Stimulated activated CD8-positive, alpha-beta memory T cell treated with anti-CD3 and anti-CD28 coated beads, Interleukin-7, amount 100 ng/mL, for 48 hours (primary cell): Measurements from ENCODE around the gene GOLT1A.
A peak's percentile ranks its signal among the peaks of the same experiment; 100 is the strongest.

Experiments used
- DNase-seq, 2 donors: peaks; one replicate each; pipeline ENCODE4 v3.0.0-alpha.2; 2020; ENCODE audit warnings: low read depth in 1 of 2; ENCODE audit errors: extremely low read depth in 1 of 2

GOLT1A gene

DNA sequence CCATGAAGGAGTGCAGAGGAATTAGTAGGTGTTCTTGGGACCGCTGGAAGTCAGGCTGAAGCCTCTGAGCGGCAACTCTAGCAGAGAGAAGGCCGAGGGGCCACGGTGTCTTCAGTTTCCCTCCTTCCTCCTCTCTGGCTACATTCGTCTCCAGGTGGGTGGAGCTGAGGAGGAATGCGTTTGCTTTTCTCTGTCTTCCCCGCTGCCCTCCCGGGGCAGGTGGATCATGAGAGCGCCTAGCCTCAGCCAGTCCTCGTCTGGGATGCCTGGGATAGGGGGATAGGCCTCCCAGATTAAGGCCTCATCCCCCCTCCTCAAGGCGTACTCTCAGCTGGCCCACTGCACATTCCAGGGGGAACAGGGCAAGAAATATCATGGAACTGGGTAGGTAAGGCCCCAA is 7.5 kb upstream of the GOLT1A start:
- DNase-seq = no peak

DNA sequence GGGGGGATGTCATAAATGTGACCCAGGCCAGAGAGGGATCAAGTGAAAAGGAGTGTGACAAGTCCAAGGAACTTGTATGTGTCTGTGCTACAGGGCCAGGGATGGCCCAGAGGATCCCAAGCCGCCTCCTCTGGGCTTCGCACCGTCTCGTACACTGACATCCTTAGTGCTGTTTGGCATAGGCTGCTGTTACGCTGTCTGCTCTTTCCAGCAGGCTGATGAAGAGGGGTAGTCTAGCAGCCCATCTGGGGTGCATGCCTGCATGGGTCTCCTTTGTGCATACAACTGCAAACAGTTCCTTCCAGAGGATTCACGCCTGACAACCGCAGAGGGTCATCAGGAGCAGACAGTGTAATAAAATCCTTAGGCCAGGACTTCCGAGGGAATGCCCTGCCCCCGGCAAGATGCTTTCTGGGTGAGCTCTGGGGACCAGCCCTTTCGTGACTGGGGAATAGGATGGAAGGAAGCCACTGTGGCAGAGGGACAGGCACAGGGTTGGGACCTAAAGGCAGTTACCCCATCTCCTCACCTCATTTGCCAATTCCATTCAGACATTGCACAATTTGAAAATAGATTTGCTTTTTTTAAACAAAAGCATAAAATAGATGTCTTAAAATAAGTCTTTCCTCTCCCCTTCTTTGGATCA is 6.3 kb upstream of the GOLT1A start:
- no peak for DNase-seq

- DNase-seq = no peak
Measured at GRCh38 chr1:204218552-204218951, 4.8 kb upstream of the GOLT1A start.

DNA sequence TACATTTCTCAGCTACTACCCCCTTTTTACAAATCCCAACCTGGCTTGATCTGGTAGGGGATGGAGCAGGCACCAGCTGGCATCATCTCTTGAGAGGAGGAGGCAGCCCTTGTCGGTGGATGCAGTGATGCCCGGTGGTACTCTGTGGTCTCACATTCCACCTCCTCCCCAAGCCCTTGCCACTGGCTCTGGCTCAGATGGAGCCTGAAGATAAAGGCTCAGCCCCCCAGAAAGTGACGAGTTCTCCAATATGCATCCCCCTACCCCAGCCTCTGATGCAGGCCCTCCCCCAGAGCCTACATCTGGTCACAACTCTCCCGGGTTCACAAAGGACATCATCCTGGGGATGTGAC is 3.8 kb upstream of the GOLT1A start:
- DNase-seq = no peak

DNA sequence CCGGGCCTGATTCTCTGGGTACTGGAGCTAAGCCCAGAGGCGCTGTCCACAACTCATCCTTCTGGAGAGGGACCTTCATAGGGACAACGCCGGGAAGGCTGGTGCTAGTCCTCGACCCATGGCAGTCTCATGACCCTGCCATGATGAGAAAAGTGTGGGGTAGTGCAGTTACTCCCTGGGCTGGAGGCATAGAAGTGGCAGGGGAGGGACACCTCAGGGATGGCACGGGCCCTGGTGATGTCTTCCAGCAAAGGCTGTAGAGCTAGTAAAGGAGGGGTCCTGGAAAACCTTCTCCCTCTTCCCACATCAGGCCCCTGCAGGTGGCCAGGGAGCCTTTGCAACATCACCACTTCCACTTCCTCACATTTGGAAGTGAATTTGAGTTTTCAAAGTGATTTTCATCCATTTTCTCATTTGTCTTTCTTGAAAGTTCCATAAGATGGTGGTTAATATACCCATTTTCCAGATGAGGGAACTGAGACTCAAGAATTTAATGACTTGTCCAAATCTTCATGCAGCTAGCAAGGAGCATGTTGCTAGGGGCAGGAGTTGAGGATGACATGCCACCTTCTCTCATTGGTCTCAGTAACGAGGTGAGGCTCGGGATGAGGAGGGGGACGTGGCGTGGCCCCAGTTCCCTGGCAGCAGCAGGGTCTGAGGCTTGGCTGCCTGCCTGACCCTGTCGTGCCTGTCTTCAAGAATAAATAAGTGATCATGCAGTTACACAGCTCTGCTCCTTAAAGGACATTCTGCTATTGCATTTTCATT is 3.3 kb upstream of the GOLT1A start:
- DNase-seq = no peak

DNA sequence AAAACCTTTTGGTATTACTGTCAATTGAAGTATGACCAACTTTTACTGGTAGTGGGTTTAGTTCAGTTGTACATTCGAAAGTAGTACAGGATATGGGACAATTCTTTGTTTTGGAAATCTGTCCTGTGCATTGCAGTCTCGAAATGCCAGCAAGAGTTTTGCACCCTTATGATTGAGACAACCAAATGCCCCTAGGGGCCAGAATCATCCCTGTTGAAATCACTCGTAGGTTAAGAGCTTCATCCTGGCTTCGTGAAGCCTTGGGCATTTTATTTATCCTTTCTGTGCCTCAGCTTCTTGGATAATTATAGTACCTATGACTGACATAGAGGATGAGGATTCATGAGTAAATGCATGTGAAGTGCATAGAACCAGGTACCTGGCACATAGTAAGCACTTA is 2.4 kb upstream of the GOLT1A start:
- no peak for DNase-seq

GRCh38 chr1:204212715-204213114 is 1.1 kb downstream of the GOLT1A start:
- DNase-seq = no peak

DNA sequence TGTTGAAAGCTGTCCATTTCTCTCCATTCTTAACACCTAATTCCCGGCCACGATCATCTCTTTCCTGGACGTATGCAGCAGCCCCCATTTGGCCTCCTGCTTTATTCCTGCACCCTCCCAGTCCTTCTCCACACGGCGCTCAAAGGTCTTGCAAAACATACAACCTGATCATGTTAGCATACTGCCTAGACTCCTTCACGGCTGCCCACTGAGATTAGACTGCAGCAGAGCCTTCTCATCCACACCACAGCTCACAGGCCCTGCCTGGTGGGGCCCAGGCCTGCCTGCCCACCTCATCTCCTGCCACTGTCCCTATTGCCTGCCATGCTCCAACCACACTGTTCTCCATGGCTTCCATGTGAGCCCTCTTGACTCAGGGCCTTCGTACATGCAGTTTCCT is 2.7 kb downstream of the GOLT1A start:
- no peak for DNase-seq

DNA sequence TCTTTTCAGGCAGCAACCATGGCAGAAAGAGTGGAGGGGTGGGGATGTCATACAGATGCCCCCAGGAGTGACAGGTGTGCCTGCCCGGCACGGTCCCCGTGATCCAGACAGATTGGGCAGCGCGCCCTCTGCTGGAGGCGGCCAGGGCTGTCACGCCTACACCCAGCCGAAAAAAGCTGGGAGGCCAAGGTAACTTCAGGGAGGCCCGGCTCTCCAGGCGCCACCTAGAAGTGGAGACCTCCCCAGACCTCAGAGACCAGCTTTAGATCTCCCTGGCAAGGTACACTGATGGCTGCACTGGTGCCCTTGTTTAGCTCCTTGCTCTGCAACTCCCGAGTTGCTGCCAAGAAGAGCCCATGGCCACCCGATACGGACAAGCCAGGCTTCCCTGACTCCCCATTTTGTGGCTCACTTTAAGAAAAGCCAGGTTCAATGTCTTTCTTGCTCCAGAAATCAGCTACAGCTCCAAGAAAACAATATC is 6.6 kb downstream of the GOLT1A start:
- peak; percentile 35 to 55 for DNase-seq

- DNase-seq = no peak
Measured at GRCh38 chr1:204206121-204206520, 7.7 kb downstream of the GOLT1A start.

DNA sequence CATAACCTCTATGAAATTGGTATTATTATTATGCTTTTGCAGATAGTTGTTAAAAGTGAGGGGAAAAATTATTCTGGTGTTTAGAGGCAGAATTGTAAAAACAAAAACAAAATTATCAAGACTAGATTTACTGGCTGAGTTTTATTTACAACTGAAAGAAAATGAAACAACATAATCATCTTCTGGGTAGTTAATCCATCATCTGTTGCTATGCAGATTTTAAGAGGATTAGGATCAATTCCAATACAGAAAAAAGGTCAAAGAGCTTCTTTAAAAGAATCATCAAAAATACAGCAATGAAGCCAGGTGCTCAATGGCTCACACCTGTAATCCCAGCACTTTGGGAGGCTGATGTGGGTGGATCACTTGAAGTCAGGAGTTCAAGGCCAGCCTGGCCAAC is 8.3 kb downstream of the GOLT1A start:
- no peak for DNase-seq

DNA sequence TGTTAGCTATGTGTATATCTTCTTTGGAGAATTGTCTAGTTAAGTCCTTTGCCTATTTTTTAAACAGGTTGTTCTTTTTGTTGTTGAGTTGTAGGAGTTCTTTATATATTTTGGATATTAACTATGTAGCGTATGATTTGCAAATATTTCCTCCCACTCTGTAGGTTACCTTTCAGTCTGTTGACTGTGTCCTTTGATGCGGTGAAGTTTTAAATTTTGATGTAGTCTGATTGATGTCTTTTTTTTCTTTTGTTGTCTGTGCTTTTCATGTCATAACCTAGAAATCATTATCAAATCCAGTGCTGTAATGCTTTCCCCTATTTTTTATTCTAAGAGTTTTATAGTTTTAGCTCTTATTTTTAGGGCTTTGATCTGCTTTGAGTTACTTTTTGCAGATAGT is 8.8 kb downstream of the GOLT1A start:
- DNase-seq = no peak

- no peak for DNase-seq
Measured at GRCh38 chr1:204203206-204203767, 10.5 kb downstream of the GOLT1A start.

DNA sequence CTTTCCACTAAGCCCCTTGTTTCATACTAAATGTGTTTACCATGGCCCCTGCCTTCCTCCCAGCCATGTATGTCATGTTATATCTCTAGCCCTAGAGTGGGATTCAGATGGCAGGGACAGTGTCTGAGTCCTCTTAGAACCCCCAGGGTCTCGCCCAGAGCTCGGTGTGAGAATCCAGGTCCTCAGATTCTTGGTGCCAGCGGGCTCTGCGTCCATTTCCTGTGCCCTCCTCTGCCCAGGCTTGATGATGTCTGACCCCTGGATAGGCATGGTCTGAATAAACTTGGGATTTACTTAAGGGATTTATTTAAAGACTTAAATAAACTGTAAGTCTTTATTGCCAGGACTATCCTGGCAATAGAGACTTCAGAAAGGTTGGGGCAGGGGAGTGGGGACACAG is 11.3 kb downstream of the GOLT1A start:
- no peak for DNase-seq

DNA sequence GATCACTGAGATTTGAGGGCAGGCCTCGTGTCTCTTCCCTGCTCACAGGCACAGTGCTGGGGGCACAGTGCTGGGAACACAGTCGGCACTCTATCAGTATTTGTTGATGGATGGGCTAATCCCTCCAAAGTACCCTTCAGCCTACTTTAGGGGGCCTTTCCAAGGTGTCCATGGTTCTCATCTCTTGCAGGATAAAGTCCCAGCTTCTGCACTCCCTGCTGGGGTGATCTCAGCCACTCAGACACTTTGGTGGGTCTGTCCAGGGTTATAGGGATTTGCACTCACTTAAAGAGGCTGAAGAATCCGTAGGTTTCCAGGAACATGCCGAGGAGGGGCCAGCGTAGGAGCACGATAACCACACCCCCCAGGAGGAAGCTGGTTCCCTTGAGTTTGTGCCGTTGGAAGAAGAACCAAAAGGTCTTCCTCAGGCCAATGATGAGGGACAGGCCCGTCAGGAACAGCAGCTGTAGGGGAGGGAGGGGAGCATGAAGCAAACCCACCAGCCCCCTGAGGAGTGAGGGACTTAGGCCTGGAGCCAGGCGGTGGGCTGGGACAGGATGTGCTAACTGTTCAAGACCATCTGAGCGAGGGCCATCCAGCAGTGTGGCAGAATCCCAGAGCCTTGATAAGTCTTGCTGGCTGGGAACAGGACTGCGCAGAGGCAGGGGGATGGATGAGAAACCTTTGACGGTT is 12.3 kb downstream of the GOLT1A start:
- no peak for DNase-seq

- no peak for DNase-seq
Measured at GRCh38 chr1:204199579-204199978, 14.2 kb downstream of the GOLT1A start.

GRCh38 chr1:204198348-204199340 is 15.1 kb downstream of the GOLT1A start:
- DNase-seq = no peak

DNA sequence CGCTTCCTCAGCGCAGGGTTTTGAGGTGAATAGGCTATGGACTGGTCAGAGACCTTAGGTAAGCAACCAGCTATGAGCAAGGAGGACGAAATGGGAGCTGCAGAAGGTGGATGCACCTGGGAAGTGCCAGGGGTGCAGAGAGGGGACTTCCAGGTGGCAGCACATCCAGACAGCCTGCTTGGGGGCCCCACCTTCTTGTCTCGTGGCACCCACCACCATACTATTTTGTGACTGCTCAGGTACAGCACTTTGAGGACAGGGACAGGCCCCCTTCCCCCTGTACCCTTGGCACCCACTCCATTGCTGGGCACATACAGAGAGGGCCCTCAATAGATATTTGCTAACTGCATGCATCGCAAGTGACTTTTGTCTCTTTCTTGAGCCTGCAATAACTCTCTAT is 16.7 kb downstream of the GOLT1A start:
- no peak for DNase-seq

GRCh38 chr1:204196068-204196795 is 17.6 kb downstream of the GOLT1A start, which contains the start of gene KISS1:
TSS of gene KISS1 (minus strand) at chr1:204196491. CDS start at chr1:204192876, 3,615 bp downstream.
- DNase-seq = no peak

GRCh38 chr1:204194771-204195170 is 19.0 kb downstream of the GOLT1A start:
- DNase-seq = no peak
